ENCODE data around the gene ORM1. TPM values are rescaled to one million over a fixed set of nuclear protein-coding genes. Genes with fewer than 3 reads are reported as not detected.

The ORM1 gene
- total RNA-seq, 4 donors from 2014 or later, result 59.2 TPM; not detected in 3

DNA sequence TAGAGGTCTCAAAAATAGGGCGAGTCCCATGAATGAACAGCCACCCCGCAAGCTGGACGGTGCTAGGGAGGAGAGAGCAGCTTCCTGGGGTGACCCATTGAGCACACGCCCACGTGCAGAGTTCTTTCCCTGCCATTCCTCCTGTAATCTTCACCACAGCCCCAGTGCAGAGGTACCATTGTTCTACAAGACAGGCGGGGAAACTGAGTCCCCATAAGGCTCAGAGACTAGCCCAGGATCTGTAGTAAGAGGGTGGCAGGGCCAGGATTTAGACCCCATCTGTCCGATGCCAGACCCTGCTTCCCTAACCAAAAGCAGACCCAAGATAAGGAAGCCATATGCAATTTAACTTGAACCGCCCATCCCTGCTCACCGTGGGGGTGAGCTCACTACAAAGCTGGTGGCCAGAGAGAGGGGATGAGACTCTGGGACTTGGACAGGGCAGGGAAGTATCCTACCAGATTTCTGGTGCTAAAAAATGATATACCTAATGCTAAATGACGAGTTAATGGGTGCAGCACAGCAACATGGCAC lies 36.7 kb upstream of the ORM1 start:
- DNase-seq (ENCODE audit: low spot score in 2 of 2), result peak; percentile 43
- no peaks in the 10 kb centered on the region for H3K27me3 ChIP-seq
- WGBS, result 75% methylated on average over 10 of the region's 10 CpGs
- TF ChIP-seq EP300 (IDR thresholded peaks at IDR 0.05) (no peak), POLR2AphosphoS5 (IDR thresholded peaks at IDR 0.05) (no peak), POLR2A (IDR thresholded peaks at IDR 0.05) (no peak)
- TF ChIP-seq, protein P1, sequence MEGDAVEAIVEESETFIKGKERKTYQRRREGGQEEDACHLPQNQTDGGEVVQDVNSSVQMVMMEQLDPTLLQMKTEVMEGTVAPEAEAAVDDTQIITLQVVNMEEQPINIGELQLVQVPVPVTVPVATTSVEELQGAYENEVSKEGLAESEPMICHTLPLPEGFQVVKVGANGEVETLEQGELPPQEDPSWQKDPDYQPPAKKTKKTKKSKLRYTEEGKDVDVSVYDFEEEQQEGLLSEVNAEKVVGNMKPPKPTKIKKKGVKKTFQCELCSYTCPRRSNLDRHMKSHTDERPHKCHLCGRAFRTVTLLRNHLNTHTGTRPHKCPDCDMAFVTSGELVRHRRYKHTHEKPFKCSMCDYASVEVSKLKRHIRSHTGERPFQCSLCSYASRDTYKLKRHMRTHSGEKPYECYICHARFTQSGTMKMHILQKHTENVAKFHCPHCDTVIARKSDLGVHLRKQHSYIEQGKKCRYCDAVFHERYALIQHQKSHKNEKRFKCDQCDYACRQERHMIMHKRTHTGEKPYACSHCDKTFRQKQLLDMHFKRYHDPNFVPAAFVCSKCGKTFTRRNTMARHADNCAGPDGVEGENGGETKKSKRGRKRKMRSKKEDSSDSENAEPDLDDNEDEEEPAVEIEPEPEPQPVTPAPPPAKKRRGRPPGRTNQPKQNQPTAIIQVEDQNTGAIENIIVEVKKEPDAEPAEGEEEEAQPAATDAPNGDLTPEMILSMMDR (IDR thresholded peaks at IDR 0.05), result no peak
- no peaks in the 10 kb centered on the region for H3K9me3 ChIP-seq
- H3K4me3 ChIP-seq, result no peak overlapping the region
- H3K27ac ChIP-seq, result no peak overlapping the region
- H3K36me3 ChIP-seq, result no peaks in the 10 kb centered on the region
- peaks cover 48% of the 10 kb centered on the region for H3K4me1 ChIP-seq

DNA sequence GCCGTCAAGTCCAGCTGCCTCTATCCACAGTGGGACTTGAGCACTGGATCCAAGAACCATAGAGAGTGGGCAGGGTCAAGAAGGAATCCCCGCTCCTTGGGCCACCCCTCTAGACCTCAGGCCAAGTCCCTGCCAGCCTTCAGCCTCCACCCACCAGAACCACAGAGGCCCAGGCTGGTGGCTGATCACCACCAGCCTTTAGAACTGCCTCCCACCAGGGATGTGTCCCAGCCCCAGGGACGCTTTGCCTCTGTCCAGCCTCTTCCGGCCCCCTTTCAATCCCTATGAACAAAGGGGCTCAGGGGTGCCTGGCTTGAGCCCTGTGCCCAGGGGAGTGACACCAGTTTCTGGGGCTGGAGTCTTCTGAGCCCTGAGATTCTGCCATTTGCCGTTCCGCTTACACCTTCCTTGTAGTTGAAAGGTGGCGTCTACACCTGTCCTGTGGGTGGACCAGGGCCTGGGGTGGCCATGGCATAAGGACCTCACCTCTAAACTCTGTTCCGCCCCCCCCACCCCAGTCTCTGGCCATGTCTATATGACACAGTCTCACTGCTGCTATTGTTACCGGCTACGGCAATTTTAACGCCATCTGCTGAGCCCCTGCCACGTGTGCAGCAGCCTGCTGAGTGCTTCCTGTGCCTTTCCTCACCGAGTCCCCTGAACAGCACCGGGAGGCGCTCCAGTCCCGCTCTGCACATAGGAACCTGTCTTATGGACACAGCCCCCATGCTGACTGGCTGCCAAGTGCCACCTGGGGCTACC lies 35.7 kb upstream of the ORM1 start:
- peaks cover 38% of the 10 kb centered on the region for H3K4me1 ChIP-seq
- H3K36me3 ChIP-seq, result peaks cover 3% of the 10 kb centered on the region
- WGBS, result 92% methylated on average over 13 of the region's 16 CpGs
- no peaks in the 10 kb centered on the region for H3K9me3 ChIP-seq
- H3K27me3 ChIP-seq, result no peaks in the 10 kb centered on the region
- peak; percentile 42 to 71 for DNase-seq (ENCODE audit: low spot score in 2 of 2)
- H3K4me3 ChIP-seq, result no peak overlapping the region
- H3K27ac ChIP-seq, result no peak overlapping the region
- no peak for TF ChIP-seq POLR2A (IDR thresholded peaks at IDR 0.05)

DNA sequence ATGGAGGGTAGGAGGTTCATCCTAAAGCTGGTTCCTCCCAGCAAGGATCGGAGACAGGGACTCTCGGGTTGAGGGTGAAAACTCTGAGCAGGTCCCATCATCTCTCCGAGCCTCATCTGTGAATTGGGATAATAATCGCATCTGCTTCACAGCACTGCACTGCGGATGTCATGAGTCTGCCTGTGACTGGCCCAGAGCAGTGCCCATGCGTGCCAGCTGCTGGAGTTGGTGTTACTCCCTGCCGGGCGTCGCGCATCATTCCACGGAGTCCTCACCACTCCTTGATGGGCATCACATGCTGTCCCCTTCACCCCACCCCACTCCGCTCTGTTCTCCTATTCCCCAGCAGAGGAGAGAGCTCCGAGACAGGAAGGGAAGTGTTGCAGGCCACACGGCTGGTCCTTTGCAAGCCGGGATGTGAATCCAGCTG lies 35.1 kb upstream of the ORM1 start:
- no peaks in the 10 kb centered on the region for H3K27me3 ChIP-seq
- 61% methylated on average over 11 of the region's 15 CpGs for WGBS
- H3K27ac ChIP-seq, result no peak overlapping the region
- H3K36me3 ChIP-seq, result peaks cover 5% of the 10 kb centered on the region
- H3K4me1 ChIP-seq, result peaks cover 32% of the 10 kb centered on the region
- DNase-seq (ENCODE audit: low spot score in 2 of 2), result peak; percentile 50 to 59
- no peak overlapping the region for H3K4me3 ChIP-seq
- no peak for TF ChIP-seq POLR2AphosphoS5 (IDR thresholded peaks at IDR 0.05)
- TF ChIP-seq, protein P1 (IDR thresholded peaks at IDR 0.05), result no peak
- no peak for TF ChIP-seq EP300 (IDR thresholded peaks at IDR 0.05)
- TF ChIP-seq POLR2A (IDR thresholded peaks at IDR 0.05), result no peak
- H3K9me3 ChIP-seq, result no peaks in the 10 kb centered on the region

DNA sequence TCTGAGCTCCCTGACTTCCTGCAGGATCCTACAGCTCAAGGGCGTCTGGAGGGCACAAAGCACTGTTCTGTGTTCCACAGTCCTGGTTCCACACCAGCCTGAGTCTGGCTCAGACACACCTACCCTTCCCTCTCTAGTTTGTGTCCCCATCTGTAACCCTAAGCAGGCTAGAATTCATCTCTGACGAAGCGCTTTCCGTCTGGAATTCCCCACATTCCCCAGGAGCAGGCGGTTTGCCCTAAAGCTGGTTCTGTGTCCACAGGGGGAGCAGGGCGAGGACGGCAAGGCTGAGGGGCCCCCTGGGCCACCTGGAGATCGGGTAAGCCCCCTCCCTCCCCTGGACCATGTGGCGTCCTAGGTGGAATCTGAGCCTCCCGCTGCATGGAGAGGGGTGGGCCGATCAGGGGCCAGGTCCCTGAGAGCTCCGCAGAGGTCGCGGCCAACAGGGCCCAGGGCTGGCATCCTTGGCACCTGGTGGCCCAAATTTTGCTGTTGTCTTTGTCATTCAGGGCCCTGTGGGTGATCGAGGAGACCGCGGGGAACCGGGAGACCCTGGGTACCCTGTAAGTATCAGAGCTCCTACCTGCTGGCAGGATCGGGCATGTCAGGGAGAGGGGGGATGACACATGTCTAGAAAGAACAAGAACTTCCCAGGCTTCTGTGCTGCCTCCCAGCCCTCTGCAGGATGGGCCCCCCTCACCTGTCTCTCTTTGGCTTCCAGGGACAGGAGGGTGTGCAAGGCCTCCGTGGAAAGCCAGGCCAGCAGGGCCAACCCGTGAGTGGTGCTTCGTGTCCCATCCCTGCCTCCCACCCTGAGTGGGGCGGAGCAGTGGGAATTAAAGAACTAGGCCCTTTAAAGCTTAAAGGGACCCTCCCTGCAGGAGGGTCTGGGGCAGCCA lies 34.5 kb upstream of the ORM1 start:
- Histone ChIP-seq H3K4me3 (no peak overlapping the region), H3K27me3 (no peaks in the 10 kb centered on the region), H3K36me3 (peaks cover 5% of the 10 kb centered on the region), H3K9me3 (no peaks in the 10 kb centered on the region), H3K4me1 (peaks cover 30% of the 10 kb centered on the region), H3K27ac (no peak overlapping the region)
- 28% methylated on average over 4 of the region's 23 CpGs for WGBS
- DNase-seq (ENCODE audit: low spot score in 2 of 2), result peak; percentile 61 to 63
- no peak for TF ChIP-seq EP300 (IDR thresholded peaks at IDR 0.05)
- TF ChIP-seq, protein P1 (IDR thresholded peaks at IDR 0.05), result no peak
- TF ChIP-seq POLR2AphosphoS5 (IDR thresholded peaks at IDR 0.05), result no peak
- TF ChIP-seq POLR2A (IDR thresholded peaks at IDR 0.05), result no peak

DNA sequence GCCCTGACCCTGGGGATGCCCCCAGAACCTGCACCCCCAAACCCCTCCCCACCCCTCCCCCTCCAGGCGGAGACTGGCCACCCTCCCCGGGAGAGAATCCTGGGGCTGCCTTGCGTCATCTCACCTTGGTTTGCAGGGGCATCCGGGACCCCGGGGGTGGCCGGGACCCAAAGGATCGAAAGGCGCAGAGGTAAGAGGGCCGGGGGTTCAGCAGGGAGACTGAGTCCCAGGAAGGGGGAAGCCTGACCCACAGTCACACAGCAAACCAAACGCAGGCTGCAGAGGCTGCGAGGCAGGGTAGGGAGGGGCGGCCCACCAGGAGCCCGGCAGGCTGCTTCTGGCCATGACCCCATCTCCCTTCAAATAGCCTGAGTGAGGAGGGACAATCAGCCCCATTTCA lies 33.8 kb upstream of the ORM1 start:
- H3K4me3 ChIP-seq, result no peak overlapping the region
- no peaks in the 10 kb centered on the region for H3K9me3 ChIP-seq
- WGBS, result 86% methylated on average over 8 of the region's 13 CpGs
- peaks cover 26% of the 10 kb centered on the region for H3K4me1 ChIP-seq
- H3K27me3 ChIP-seq, result no peaks in the 10 kb centered on the region
- TF ChIP-seq EP300 (IDR thresholded peaks at IDR 0.05) (no peak), POLR2AphosphoS5 (IDR thresholded peaks at IDR 0.05) (no peak), POLR2A (IDR thresholded peaks at IDR 0.05) (no peak)
- TF ChIP-seq, protein P1 (IDR thresholded peaks at IDR 0.05), result no peak
- H3K27ac ChIP-seq, result no peak overlapping the region
- peak; percentile 59 to 71 for DNase-seq (ENCODE audit: low spot score in 2 of 2)
- H3K36me3 ChIP-seq, result peaks cover 5% of the 10 kb centered on the region
